Breast epithelium (tissue), 3 donors: Measurements from ENCODE around the gene CD4.

Experiments used
- POLR2A ChIP-seq: fragments of 450-650 bp; IDR thresholded peaks from one replicate; pipeline ENCODE4 v1.6.1; 2016; ENCODE audit warnings: antibody characterized with exemption, mild to moderate bottlenecking, moderate library complexity
- TF ChIP-seq, protein P1 (sequence below), 3 donors: fragments of 450-650 bp; IDR thresholded peaks; one replicate each; pipeline ENCODE4 v1.5.1; 2016 to 2017; ENCODE audit warnings: antibody characterized with exemption in 3 of 3, mild to moderate bottlenecking in 3 of 3, moderate library complexity in 3 of 3

DNA sequence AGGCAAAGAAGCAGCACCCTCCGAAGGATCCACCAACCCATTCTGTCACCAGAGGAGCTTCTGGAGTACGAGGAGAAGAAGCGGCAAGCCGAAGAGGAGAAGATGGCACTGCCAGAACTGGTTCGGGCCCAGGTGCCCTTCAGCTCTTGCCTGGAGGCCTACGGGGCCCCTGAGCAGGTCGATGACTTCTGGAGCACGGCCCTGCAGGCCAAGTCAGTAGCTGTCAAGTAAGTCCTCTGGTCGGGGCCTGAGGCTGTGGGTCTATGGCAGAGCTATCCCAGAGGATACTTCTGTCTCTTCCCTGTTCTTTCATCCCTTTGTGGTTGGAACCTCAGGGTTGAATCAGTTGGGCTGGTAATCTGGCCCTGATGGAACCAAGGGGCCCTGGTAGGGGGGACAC is 72.1 kb downstream of the CD4 start:
- TF ChIP-seq, protein P1, sequence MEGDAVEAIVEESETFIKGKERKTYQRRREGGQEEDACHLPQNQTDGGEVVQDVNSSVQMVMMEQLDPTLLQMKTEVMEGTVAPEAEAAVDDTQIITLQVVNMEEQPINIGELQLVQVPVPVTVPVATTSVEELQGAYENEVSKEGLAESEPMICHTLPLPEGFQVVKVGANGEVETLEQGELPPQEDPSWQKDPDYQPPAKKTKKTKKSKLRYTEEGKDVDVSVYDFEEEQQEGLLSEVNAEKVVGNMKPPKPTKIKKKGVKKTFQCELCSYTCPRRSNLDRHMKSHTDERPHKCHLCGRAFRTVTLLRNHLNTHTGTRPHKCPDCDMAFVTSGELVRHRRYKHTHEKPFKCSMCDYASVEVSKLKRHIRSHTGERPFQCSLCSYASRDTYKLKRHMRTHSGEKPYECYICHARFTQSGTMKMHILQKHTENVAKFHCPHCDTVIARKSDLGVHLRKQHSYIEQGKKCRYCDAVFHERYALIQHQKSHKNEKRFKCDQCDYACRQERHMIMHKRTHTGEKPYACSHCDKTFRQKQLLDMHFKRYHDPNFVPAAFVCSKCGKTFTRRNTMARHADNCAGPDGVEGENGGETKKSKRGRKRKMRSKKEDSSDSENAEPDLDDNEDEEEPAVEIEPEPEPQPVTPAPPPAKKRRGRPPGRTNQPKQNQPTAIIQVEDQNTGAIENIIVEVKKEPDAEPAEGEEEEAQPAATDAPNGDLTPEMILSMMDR (IDR thresholded peaks at IDR 0.05): no peak
- no peak for TF ChIP-seq POLR2A
